GM12891 (cell line): Measurements from ENCODE around the gene KPNA6.

Experiments used
- DNase-seq: peaks from one replicate; pipeline ENCODE4 v3.0.0; 2011; ENCODE audit warnings: low spot score; ENCODE audit not compliant: insufficient read length
- FAIRE-seq: peaks from 2 replicates; lab custom pipeline; 2011; peaks lifted over from hg19 to GRCh38; lab: Jason Lieb, UNC
- PAX5 ChIP-seq: IDR thresholded peaks from 2 replicates; pipeline ENCODE4 v1.6.1; 2011; ENCODE audit warnings: low read length, moderate library complexity, mild to moderate bottlenecking; ENCODE audit not compliant: insufficient read depth, severe bottlenecking
- POLR2A ChIP-seq: IDR thresholded peaks from 2 replicates; pipeline ENCODE4 v1.6.1; 2011; ENCODE audit warnings: low read depth, low read length, control low read depth
- POLR2AphosphoS5 ChIP-seq: IDR thresholded peaks from 2 replicates; pipeline ENCODE4 v1.6.1; 2011; ENCODE audit warnings: low read depth, low read length, control low read depth
- POU2F2 ChIP-seq: IDR thresholded peaks from 2 replicates; pipeline ENCODE4 v1.6.1; 2011; ENCODE audit warnings: low read depth, mild to moderate bottlenecking, control low read depth, low read length, moderate library complexity
- SPI1 ChIP-seq: IDR thresholded peaks from 2 replicates; pipeline ENCODE4 v1.6.1; 2011; ENCODE audit warnings: low read depth, low read length, control low read depth
- TAF1 ChIP-seq: IDR thresholded peaks from 2 replicates; pipeline ENCODE4 v1.6.1; 2011; ENCODE audit warnings: low read depth, low read length, control low read depth

Gene KPNA6

DNA sequence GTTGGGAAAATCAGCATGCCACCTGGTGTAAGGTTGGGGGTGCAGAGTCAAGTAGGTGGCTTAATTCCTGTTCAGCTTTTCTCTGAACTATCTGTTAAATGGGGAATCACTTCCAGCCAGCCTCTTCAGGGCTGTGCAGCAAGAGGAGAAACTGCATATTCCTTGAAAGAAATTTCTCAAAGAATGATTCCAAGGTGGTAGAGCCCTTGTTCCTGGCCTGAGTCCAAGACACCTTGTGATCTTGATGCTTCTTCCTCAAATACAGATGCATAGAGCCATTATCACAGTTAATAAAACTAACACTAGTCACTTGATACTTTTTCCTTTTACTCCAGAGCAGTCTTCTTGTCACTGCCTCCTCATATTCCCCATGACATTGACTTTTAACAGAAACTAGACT lies 76.8 kb downstream of the KPNA6 start:
- FAIRE-seq (no peak), DNase-seq (no peak)
- TF ChIP-seq PAX5 (no peak), POU2F2 (no peak), TAF1 (no peak), SPI1 (no peak), POLR2AphosphoS5 (no peak), POLR2A (no peak)

DNA sequence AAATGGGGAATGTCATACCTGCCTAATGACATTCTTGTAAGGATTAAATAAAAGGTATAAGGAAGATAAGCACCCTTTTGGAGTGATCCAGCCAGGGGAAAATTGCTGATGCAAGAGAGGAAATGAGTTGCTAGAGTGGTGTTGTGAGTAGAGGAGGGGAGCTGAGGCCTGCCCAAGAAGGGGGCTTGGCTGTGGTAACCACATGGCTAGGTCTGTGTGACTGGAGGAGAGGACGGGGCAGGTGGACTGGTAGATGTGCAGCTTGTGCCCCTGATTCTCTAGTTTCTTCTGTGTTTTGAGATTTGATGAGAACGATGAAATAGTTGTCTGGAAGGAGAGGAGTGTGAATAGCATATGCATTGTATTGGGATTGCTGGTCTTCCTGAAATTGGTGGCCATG lies 78.2 kb downstream of the KPNA6 start:
- TF ChIP-seq PAX5 (no peak), TAF1 (no peak), SPI1 (no peak), POU2F2 (no peak)
- FAIRE-seq (no peak), DNase-seq (no peak)

DNA sequence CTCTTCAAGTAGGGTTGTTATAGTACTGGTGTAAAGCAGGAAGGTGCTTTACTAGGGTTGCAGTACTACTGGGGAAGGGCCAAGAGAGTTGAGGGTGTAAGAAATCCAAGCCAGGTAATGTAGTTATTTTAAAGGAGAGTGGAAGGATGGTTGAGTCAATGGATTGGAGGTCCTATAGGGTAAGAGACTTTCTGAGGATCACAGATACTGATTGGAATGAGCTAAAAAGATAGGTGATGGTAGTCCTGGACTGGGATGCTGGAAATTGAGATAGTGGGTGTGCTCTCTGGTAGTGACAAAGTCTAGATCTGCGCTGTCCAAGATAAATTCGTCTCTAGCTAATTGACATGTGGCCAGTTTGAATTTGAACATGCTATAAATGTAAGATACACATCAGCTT lies 78.6 kb downstream of the KPNA6 start:
- no peak for DNase-seq
- no peak for FAIRE-seq
- TF ChIP-seq PAX5 (no peak), TAF1 (no peak), POLR2A (no peak), SPI1 (no peak), POU2F2 (no peak), POLR2AphosphoS5 (no peak)

DNA sequence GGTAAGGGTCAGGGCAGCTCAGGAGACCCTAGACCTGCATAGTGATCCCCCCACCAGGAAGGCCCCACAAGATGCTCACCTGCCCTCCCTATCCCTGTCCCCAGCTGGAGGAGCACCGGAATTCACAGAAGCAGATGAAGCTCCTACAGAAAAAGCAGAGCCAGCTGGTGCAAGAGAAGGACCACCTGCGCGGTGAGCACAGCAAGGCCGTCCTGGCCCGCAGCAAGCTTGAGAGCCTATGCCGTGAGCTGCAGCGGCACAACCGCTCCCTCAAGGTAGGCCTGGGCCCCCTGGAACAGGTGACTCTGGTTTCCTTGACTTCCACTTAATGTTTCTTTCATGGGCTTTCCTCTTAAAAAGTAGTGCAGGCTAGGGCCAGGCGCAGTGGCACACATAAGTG lies 80.0 kb downstream of the KPNA6 start:
- FAIRE-seq, result no peak
- TF ChIP-seq POLR2AphosphoS5, result no peak
- TF ChIP-seq POU2F2, result no peak
- TF ChIP-seq SPI1, result no peak
- no peak for TF ChIP-seq TAF1
- TF ChIP-seq POLR2A, result no peak
- TF ChIP-seq PAX5, result no peak
- no peak for DNase-seq

DNA sequence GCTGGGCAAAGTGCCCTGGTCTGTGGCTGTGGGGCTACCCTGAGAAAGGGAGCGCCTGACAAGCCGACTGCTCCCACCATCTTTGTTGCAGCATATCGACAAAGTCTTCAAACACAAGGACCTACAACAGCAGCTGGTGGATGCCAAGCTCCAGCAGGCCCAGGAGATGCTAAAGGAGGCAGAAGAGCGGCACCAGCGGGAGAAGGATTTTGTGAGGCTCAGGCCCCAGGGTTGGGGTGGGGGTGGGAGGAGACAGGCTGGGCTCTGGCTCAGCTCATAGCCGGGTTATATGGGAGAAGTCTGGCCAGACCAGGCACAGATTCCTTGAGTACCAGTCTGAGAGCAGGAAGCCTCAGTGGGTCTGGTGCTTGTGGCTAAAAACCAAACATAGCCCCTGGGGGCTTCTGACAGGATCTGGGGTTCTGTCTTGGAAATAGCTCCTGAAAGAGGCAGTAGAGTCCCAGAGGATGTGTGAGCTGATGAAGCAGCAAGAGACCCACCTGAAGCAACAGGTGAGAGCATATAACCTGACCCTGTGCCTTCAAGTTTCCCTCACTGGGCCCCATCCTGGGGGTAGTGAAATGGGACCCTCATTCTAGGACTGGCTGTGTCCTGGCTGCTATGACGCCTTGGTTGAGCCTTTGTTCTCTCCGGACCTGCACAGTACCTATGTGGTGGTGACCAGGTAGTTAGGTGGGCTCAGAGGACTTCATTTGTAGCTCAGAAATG lies 84.5 kb downstream of the KPNA6 start:
- FAIRE-seq (no peak), DNase-seq (no peak)
- TF ChIP-seq SPI1 (no peak), POLR2A (0 out of 2 replicates have a peak, but pooled peaks have one; percentile 20)

DNA sequence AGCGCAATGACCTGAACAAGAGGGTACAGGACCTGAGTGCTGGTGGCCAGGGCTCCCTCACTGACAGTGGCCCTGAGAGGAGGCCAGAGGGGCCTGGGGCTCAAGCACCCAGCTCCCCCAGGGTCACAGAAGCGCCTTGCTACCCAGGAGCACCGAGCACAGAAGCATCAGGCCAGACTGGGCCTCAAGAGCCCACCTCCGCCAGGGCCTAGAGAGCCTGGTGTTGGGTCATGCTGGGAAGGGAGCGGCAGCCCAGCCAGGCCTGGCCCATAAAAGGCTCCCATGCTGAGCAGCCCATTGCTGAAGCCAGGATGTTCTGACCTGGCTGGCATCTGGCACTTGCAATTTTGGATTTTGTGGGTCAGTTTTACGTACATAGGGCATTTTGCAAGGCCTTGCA lies 87.1 kb downstream of the KPNA6 start:
- TF ChIP-seq POLR2AphosphoS5 (peak; percentile 73), POLR2A (no peak), SPI1 (no peak)
- FAIRE-seq (no peak), DNase-seq (no peak)

DNA sequence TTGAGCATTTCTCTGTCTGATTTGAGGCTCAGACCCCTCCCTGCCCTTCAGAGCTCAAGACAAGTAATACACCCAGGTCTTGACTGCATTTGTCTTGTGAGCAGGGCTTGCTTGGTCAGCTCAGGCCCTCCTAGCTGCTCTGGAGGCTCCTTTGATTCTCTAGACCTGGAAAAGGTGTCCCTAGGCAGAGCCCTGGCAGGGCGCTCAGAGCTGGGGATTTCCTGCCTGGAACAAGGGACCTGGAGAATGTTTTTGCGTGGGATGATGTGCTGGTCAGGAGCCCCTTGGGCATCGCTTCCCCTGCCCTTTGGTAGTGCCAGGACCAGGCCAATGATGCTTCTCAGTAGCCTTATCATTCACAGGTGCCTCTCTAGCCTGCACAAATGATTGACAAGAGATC lies 87.7 kb downstream of the KPNA6 start:
- FAIRE-seq (no peak), DNase-seq (no peak)
- TF ChIP-seq POLR2AphosphoS5 (no peak), TAF1 (no peak), PAX5 (no peak), SPI1 (no peak), POLR2A (no peak), POU2F2 (no peak)

DNA sequence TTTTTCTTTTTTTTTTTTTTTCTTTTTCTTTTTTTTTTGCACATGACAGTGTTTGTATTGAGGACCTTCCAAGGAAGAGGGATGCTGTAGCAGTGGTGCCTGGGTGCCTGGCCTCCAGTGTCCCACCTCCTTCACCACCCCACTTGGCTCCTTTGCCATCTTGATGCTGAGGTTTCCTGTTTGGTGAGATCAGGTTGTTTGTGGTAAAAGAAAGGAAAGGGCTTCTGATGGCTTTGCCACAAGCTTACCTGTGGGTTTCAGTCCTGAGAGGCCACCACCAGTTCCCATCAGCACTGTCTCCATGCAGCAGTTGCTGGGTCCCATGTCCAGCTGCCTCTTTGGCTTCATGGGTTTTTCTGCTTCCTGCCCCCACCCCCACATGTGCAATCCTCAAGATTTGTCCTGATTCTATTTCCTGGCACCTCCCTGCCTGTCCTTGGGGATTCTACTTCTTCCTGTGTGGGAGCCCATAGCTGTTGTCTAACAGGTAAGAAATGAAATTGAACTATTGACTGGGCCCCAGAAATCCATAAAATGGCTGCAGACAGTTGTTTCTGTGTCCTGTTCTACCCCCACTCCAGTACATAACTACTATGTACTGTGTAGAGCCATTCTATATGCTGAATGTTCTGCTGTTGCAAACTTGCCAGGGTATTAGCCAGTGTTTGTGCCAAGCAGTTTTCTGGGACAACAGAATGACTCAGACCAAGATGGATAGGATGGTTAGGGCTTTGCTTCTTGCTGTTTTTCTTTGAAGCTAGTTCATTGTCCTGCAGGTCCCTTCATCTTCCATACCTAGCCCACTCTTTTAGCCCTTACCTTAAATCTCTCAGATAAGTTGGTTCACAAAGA lies 88.3 kb downstream of the KPNA6 start:
- DNase-seq (no peak), FAIRE-seq (peak; percentile 5)
- TF ChIP-seq SPI1, result no peak
- TF ChIP-seq POLR2AphosphoS5, result no peak
- no peak; the same call in 1 of the 2 replicates for TF ChIP-seq POLR2A

DNA sequence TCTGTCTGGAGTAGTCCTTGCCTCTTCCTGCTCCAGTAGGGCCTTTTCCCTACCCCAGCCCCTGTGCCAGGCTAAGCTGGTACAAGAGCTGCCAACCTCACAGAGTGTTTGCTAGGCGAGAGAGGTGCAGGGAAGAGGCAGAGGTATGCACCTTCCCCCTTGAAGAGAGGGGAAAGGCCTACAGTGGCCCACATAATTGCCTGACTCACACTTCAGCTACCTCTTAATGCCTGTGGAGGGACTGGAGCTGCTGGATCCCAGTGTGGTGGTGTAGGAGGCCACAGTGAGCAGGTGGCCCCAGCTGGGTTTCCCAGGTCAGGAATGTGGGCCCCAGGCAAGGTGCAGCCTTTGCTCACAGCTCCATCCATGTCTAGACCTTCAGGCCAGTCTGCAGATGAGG lies 89.2 kb downstream of the KPNA6 start:
- DNase-seq (no peak), FAIRE-seq (no peak)
- TF ChIP-seq POLR2AphosphoS5 (peak; percentile 56; the same call in 1 of the 2 replicates), POLR2A (no peak)

DNA sequence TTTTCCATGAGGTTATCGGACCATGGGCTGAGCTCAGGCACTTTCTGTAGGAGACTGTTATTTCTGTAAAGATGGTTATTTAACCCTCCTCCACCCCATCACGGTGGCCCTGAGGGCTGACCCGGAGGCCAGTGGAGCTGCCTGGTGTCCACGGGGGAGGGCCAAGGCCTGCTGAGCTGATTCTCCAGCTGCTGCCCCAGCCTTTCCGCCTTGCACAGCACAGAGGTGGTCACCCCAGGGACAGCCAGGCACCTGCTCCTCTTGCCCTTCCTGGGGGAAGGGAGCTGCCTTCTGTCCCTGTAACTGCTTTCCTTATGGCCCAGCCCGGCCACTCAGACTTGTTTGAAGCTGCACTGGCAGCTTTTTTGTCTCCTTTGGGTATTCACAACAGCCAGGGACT lies 90.0 kb downstream of the KPNA6 start:
- FAIRE-seq (no peak), DNase-seq (no peak)
- TF ChIP-seq POLR2A (no peak), POLR2AphosphoS5 (no peak), PAX5 (no peak), TAF1 (no peak), SPI1 (no peak), POU2F2 (no peak)
